ENCODE results near the gene PRKCA. TPM values are rescaled to one million over a fixed set of nuclear protein-coding genes. Genes with fewer than 3 reads are reported as not detected.

The PRKCA gene
- total RNA-seq, 3 donors from 2014 or later (not counting 1 experiment from before 2014, with no cell fraction given) = 19.6 to 29.0 (median 20.4) TPM

GRCh38 chr17:66829386-66829864, 527.0 kb downstream of the PRKCA start:
- intact Hi-C loops (cut with micrococcal nuclease) = no loop called here
- Histone ChIP-seq H3K27ac (ENCODE audit: low read length) (no peak overlapping the region), H3K36me3 (ENCODE audit: control insufficient read depth, insufficient read depth, low read length) (no peaks in the 10 kb centered on the region), H3K4me1 (ENCODE audit: control insufficient read depth, insufficient read depth, low read length) (no peaks in the 10 kb centered on the region), H3K4me3 (ENCODE audit: low read length) (no peak overlapping the region), H3K9me3 (ENCODE audit: control insufficient read depth, insufficient read depth, low read length) (no peaks in the 10 kb centered on the region), H3K27me3 (ENCODE audit: control insufficient read depth, insufficient read depth, low read length) (peaks cover 10% of the 10 kb centered on the region)
- H3K36me3 Mint-ChIP-seq = no peaks in the 10 kb centered on the region
- peak in 1 of 2 donors; percentile 38 for DNase-seq
- peak in 2 of 3 donors; percentile 54 to 72 for ATAC-seq
- WGBS (ENCODE audit: insufficient coverage) = 11% methylated on average over 18 of the region's 18 CpGs
- no peak overlapping the region for H3K27ac Mint-ChIP-seq
- peaks cover 37 to 50% of the 10 kb centered on the region in 2 donors for H3K27me3 Mint-ChIP-seq (ENCODE audit: low read depth in 2 of 2)
- H3K4me3 Mint-ChIP-seq = no peak overlapping the region
- TF ChIP-seq, protein P1, sequence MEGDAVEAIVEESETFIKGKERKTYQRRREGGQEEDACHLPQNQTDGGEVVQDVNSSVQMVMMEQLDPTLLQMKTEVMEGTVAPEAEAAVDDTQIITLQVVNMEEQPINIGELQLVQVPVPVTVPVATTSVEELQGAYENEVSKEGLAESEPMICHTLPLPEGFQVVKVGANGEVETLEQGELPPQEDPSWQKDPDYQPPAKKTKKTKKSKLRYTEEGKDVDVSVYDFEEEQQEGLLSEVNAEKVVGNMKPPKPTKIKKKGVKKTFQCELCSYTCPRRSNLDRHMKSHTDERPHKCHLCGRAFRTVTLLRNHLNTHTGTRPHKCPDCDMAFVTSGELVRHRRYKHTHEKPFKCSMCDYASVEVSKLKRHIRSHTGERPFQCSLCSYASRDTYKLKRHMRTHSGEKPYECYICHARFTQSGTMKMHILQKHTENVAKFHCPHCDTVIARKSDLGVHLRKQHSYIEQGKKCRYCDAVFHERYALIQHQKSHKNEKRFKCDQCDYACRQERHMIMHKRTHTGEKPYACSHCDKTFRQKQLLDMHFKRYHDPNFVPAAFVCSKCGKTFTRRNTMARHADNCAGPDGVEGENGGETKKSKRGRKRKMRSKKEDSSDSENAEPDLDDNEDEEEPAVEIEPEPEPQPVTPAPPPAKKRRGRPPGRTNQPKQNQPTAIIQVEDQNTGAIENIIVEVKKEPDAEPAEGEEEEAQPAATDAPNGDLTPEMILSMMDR (IDR thresholded peaks at IDR 0.05) = no peak
- no peaks in the 10 kb centered on the region for H3K9me3 Mint-ChIP-seq
- peaks cover 0 to 11% of the 10 kb centered on the region in 2 donors for H3K4me1 Mint-ChIP-seq

- no peak for ATAC-seq
- no peak overlapping the region for H3K4me3 Mint-ChIP-seq
- peaks cover 10% of the 10 kb centered on the region for H3K27me3 ChIP-seq (ENCODE audit: control insufficient read depth, insufficient read depth, low read length)
- H3K27ac Mint-ChIP-seq = no peak overlapping the region
- DNase-seq = no peak
- peaks cover 0 to 11% of the 10 kb centered on the region in 2 donors for H3K4me1 Mint-ChIP-seq
- no peaks in the 10 kb centered on the region for H3K36me3 ChIP-seq (ENCODE audit: control insufficient read depth, insufficient read depth, low read length)
- H3K9me3 ChIP-seq (ENCODE audit: control insufficient read depth, insufficient read depth, low read length) = no peaks in the 10 kb centered on the region
- no peak overlapping the region for H3K4me3 ChIP-seq (ENCODE audit: low read length)
- peaks cover 37 to 47% of the 10 kb centered on the region in 2 donors for H3K27me3 Mint-ChIP-seq (ENCODE audit: low read depth in 2 of 2)
- no peaks in the 10 kb centered on the region for H3K9me3 Mint-ChIP-seq
- H3K27ac ChIP-seq (ENCODE audit: low read length) = no peak overlapping the region
- intact Hi-C loops (cut with micrococcal nuclease) = no loop called here
- WGBS (ENCODE audit: insufficient coverage) = 9% methylated on average over 9 of the region's 10 CpGs
- TF ChIP-seq, protein P1 (IDR thresholded peaks at IDR 0.05) = no peak
- H3K36me3 Mint-ChIP-seq = no peaks in the 10 kb centered on the region
- H3K4me1 ChIP-seq (ENCODE audit: control insufficient read depth, insufficient read depth, low read length) = no peaks in the 10 kb centered on the region
Observed at GRCh38 chr17:66829883-66830282, 527.5 kb downstream of the PRKCA start.

- Mint-ChIP-seq H3K27ac (no peak overlapping the region), H3K9me3 (no peaks in the 10 kb centered on the region), H3K4me3 (no peak overlapping the region), H3K36me3 (no peaks in the 10 kb centered on the region), H3K4me1 (peaks cover 0 to 11% of the 10 kb centered on the region in 2 donors), H3K27me3 (ENCODE audit: low read depth in 2 of 2) (peaks cover 37 to 43% of the 10 kb centered on the region in 2 donors)
- WGBS (ENCODE audit: insufficient coverage) = 41% methylated on average over 4 of the region's 4 CpGs
- DNase-seq (no peak), ATAC-seq (no peak)
- TF ChIP-seq, protein P1 (IDR thresholded peaks at IDR 0.05) = no peak
- no peaks in the 10 kb centered on the region for H3K36me3 ChIP-seq (ENCODE audit: control insufficient read depth, insufficient read depth, low read length)
- H3K27me3 ChIP-seq (ENCODE audit: control insufficient read depth, insufficient read depth, low read length) = peaks cover 10% of the 10 kb centered on the region
- no peaks in the 10 kb centered on the region for H3K9me3 ChIP-seq (ENCODE audit: control insufficient read depth, insufficient read depth, low read length)
- H3K4me3 ChIP-seq (ENCODE audit: low read length) = no peak overlapping the region
- no peak overlapping the region for H3K27ac ChIP-seq (ENCODE audit: low read length)
- no peaks in the 10 kb centered on the region for H3K4me1 ChIP-seq (ENCODE audit: control insufficient read depth, insufficient read depth, low read length)
- intact Hi-C loops (cut with micrococcal nuclease) = no loop called here
Observed at GRCh38 chr17:66830451-66830850, 528.0 kb downstream of the PRKCA start.
